ENCODE data around the gene ODC1.
"Not testable (repeated sequence)": the region's sequence is repeated elsewhere in the genome, so short reads cannot be mapped to it uniquely, and the experiment has no call there.

ODC1 gene

DNA sequence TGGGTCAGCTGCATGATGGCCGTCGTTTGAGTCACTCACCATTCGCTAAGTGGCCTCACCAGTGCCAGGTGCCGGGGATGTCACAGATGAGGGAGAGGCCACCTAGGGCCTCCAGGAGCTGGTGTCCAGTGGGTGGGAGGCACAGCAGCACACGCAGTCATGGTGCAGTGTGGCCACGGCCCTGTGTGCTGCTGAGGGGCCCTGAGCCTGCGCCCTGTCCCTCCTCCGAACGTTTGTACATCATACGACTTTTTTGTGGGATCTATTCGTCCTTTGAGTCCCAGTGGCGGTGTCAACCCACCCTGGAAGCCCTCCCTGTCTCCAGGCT is 30.1 kb upstream of the ODC1 start:
- DNase-seq (ENCODE audit: low read depth): no peak

DNA sequence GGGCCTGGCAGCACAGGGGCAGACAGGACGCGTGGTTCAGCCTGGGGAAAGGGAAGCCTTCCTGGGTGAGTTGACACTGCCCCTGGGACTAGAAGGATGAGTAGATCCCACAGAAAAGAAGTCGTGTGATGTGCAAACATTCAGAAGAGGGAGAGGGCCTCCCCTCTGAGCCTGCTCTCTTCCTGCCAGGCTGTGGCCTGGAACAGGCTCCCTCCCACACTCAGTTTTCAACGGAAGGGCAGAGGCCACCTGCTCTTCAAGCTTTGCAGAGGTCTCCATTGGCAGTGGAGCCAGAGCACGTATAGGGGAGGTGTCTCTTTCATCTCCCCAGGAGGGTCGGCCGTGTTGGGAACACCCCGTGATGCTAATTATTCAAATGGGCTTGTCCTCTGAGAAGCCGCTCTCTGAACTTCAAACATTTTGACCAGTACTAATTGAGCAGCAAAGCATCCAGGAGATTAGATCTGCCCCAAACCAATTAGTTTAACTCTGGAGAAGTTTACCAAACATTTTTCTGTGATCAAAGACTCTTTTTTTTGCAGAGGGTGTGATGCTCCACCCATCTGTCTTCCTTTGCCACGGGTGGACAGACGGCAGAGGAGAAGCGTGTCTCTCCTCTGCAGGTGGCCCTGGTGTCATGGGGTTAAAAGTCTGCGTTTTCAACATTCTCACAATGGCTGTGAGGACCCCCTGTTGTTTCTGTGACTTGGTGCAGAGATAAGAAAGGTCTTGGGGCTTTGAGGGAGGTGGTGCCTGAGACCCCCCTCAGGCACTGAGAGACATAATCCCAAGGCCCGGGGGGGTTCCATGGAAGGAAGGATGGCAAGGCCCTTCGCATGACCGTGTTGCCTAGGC is 29.5 kb upstream of the ODC1 start:
- no peak for DNase-seq (ENCODE audit: low read depth)

DNA sequence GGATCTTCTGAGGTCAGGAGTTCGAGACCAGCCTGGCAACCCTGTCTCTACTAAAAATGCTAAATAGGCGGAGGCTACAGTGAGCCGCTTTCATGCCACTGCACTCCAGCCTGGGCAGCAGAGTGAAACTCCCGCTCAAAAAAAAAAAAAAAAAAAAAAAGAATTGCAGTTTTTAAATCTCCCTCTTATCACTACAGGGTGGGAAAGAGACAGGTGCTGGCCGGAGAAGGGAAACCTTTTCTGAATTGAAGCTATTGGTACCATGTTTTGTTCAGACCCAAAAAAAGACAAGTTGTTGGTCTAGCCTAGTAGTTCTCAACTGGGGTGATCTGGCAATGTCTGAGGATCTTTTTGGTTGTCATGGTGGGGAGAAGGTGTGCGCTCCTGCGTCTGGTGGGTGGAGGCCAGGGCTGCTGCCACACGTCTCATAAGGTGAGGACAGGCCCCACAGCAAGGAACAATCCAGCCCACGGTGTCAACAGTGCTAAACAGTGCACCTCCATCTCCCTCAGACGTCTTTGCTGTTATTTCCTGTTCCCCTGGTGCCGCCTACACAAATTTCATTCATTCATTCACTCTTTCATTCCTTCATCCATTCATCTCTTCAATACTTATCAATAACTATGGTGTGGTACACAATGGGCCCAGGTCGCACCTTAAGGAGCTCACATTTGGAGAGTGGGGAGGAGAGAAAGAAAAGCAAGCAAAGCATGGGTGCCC is 28.8 kb upstream of the ODC1 start:
- no peak for DNase-seq (ENCODE audit: low read depth)

DNA sequence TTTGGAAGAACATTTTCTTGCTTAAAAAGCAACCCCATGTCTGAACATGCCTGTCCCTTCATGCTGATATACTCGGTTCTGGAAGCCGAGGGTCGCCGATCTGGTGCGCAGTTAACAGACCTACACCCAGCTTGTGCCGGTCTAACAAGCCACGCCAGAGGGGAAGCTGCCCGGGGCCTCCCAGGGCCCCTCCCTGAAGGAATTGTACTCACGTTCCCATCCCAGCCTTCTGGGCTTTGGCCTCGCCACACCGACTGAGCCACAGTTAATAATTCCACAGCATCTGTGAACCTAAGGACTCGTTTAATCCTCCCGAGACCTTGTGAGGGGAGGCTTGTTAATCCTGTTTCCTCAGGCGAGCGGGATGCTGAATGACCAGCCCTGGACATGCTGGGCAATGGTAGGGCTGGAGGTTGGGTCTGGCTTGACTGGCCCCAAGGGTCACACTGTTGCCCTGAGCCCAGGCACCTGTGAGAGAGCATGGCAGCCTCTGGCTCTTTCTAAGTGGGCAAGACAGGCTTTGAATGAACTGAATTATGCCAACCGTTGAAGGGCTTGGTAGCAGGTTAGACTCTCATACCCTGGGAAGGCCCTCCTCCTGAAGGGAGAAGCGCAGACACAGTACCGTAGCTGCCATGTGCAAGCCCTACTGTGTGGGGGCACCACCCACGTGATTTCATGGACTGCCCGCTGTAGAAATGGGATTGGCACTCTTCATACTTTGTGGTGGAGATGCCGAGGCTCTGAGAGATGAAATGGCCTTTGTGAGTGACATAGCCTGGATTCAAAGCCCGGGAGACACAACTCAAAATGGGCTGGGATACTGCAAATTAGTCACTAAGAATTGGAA is 27.9 kb upstream of the ODC1 start:
- DNase-seq (ENCODE audit: low read depth): no peak

DNA sequence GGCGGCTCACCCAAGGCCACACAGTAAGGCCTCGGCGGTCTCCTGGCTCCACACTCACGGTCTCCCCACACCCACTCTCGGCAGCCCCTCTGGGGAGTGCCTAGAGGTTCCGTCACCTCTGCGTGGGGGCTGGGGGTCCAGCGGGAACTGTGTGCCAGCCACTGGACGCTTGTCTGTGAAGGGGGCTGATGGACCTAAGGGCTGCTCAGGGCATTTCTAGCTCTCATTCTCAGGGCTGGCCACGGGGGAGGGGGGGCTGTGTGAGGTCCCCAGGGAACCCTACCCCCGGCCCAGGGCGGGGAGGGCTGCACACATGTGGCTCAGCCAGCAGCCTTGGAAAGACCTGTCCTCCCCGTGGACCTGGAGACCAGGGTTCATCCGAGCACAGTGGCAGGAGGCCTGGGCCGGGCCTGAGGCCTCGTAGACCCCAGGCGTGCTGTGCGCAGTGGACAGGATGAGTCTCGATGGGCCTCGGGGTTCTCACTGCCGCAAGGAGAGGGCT is 27.1 kb upstream of the ODC1 start:
- DNase-seq (ENCODE audit: low read depth): no peak

DNA sequence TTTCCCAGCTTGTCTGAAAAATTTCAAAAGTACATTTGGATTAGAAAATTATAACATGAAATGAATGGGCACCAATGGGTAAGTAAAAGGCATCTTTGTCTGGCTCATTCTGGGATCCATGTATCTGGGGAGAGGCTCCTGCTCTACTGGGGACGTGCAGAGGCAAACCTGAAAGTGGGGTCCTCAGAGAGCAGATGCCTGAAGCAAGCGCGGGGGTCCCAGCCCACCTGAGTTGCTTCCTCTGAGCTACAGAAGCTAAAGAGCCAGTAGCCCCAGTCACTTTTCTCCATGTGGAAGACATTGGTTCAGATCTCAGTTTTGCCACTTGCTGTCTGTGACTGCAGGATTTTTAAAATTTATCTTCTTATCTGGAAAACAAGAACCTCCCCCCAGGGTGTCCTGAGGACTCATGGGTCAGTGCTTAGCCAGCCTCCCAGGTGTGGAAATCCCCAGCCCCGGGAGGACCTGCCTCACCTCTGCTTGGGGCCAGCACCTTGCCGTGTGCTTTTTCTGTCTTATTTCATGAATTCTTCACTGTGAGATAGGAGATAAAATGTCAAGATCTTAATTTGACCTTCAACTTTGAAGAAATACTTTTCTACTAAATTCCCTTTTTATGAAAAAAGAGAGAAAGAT is 25.1 kb upstream of the ODC1 start:
- DNase-seq (ENCODE audit: low read depth): no peak

DNA sequence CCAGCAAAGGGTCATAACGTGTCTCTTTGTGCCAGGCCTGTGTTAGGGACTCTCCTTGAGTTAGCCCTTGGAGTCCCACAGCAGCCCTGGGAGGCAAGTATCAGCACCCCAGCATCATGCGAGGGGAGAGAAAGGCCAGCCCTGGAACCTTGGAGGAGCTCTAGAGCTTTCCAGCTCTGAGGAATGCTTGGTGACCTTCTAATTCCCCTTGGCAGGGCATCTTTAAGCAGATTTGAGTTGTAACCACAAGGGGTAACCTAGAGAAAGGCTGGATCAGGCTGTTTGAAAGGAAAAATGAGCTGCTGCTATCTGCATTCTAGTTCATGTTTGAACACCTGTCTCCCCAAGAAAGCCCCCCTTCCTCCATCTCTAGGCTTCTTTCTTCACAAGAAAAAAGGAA is 23.8 kb upstream of the ODC1 start:
- DNase-seq (ENCODE audit: low read depth): no peak

DNA sequence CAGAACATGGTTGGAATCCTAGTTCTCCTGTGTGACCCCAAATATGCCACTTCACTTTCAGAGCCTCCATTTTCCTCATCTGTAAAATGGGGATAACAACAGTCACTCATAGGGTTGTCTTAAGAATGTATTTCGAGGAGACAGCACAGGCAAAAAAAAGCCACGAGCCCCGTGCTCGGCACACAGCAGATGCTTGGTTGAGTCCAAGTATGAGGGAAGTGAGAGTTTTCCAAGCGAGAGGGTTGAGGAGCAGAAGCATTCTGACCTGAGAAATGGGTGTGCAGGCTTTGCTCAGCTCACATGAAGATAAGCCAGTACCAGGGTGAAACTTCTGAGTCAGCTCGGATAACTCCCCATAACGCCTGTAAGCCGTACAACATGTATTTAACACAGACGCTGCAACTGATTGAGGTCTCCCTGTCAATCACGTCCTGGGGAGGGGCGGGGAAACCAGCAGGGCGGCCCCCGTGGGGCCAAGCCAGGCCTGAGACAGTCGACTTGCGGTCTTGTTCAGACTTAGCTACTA is 23.0 kb upstream of the ODC1 start:
- no peak for DNase-seq (ENCODE audit: low read depth)

DNA sequence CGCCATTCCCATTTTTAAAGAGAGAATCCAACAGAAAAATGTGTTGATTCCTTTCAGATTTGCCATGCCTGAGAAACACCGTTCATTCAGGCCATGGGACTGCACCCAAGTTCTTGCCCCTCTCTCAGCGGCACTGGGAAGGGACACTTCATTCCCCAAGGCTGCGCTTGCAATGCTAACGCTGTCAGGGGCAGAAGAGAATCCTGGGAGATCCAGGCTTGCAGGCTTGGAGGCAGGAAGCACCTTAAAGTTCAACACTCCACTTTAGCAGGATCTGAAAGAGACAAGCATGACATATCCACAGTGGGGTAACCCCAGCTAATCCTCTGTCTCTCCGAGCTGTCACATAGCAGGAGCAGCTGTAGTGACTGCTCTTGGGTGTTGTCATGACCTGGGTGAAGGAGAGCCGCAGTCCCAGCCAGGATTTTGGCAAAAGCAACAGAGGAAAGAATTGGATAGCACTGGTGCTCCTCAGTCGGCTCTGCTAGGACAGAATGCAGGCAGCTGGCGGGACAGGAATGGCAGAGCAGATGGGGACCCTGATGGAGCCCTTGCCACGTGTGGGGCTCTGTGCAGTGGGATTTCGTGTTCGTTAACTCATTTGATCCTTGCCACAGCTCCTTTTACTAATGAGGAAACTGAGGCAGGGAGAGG is 22.0 kb upstream of the ODC1 start:
- no peak for DNase-seq (ENCODE audit: low read depth)

DNA sequence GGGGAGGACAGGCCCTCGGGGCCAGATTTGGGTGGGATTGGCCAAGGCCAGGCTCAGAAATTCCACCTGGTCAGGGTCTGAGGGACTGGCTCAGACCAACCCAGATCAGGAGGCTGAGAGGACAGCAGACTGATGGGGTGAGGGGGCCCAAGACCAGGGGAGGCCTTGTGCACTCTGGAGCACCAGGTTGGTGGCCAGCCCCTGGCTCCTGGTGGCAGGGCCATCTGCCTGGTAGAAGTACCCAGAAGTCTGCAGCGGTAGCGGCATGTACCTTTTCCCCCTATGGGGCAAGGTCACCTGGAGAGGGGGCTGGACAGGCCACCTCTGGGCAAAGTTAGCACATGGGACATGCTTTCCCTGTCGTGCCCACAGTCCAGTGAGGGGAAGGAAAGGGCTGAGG is 21.2 kb upstream of the ODC1 start:
- no peak for DNase-seq (ENCODE audit: low read depth)

DNA sequence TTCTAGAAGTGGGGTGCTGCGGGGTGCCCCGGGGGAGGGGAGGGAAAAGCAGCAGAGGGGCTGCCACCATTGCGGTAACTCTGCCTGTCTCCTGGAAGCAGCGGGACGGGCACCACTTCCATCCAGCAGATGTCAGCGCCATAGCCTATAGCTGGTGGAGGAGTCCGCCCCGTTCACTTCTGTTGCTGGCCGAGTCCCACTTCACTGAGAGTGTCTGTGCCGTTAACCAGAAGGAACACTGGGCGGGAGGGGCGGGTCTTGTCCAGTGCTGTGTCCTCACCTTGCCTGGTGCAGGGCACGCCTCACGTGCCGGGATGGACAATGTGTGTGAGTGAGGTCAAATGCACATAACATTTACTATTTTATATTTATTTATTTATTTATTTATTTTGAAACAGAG is 19.3 kb upstream of the ODC1 start:
- no peak for DNase-seq (ENCODE audit: low read depth)

DNA sequence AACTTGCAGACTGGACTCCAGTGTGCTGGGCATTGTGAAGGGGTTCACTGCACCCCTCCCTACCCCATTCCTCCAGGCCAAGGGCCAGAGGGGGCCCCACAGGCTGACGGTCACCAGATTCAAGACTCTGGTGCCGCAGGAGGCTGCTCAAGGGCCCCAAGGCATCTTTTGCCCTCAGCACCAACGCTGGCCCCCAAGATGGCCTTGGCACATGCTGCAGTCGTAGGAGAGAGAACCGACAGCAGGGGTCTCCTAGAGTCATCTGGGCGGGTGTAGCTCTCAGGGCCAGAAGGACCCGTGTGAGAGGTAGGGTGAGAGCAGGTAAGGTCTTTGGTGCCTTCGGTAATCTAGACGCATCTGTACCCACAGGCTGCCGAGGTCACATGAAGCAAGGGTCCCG is 18.7 kb upstream of the ODC1 start:
- no peak for DNase-seq (ENCODE audit: low read depth)

DNA sequence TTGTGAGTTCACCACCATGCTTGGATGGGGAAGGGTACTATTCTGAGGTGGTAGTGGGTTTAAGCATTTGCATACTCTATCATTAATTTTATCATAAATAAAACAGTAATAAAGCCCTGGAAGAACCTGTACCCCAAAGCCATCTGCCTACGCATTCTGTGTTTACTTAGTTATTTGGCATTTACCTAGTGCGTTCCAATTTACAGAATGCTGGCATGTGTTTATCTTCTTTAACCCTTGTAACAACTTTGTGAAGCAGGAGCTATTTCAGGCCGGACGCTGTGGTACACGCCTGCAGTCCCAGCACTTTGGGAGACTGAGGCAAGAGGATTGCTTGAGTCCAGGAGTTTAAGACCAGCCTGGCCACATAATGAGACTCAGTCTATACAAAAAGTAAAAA is 17.8 kb upstream of the ODC1 start:
- no peak for DNase-seq (ENCODE audit: low read depth)

DNA sequence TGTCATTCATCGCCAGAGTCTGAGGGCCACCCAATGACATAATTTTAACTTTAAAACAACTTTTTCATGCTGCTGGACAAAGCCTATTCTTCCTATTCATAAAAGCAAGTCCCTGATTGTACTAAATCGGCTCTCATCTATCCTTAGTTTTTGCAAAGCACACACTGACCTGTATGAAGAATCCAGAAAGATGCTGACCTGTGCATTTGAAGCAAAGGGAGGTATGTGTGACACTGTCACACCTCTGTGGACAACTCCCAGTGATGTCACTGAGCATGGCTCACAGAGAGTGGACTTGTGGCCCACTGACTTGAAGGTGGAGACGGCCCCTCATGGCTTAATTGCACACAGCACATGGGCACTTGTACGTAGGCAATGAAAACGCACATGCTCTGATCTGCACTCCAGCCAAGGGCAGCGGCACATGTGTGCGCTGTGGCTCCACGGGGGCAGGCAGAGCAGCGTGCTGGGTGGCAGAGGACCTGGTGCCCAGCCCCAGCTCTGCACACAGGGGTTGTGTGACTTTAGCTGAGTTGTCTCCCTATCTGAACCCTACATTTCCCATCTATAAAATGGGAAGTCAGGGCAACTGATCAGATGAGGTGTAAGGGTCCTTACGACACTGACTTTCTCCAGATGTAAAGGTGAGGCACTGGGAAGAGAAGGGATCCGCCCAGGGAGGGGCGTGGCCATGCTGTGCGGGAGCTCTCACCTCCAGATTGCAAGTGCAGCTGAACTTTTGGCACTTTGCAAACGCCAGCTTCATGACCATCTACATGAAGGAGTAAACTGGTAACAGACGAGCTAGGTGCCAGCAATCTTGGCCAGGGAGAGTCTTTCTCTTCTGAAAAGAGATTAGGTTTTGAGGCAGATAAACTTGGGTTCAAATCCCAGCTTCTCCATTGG is 14.3 kb upstream of the ODC1 start:
- DNase-seq (ENCODE audit: low read depth): no peak

DNA sequence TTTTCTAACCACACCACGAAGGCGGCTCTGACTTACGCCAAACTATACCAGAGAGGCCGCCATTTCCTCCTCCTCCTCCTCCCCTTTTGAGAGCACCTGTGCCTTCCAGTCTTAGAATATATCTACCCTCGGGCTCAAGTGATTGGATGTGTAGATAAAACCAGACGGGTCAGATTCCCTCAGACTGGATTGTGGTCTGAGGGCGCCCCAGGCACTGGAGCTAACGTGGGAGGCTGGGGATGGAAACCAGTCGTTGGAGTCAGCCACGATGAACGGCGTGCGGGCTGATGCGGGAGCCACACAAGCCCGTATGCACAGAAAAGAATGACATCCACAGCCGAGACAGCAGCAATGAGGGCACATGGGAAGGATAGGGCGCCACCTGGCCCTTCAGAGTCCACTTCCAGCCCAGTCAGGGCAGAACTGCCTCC is 12.3 kb upstream of the ODC1 start:
- no peak for DNase-seq (ENCODE audit: low read depth)

DNA sequence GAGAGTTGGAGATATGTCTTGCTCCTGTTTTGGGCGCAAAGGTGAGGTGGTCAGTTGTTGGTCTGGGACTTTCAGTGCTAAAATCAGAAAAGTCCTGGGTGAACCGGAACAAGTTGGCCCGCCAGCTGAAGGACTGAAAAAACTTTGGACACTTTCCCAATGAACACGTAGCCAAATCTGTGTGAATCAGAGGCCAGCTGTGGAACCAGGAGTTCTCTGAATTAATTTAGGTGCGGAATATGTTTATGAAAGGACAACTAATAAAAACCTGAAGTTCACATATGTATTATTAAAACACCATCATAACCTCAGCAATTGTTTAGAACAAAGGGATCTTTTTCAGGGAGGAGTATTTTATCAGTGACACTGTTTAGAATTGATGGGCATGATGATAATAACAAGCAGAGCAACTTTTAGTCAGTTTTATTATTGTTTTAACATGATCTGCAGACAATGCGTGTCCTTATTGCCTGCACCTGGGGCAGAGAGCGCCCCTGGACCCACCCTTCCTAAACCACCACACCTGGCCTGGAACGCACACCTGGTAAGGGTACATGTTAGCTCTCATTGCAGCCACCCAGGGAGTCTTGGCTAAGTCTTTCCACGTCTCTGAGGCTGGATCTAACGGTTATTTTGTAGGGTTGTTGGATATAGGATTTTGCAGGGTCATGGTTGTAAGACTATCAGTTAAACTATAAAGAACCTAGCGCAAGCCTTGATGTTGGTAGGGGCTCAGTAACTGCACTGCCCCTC is 9.9 kb upstream of the ODC1 start:
- no peak for DNase-seq (ENCODE audit: low read depth)

DNA sequence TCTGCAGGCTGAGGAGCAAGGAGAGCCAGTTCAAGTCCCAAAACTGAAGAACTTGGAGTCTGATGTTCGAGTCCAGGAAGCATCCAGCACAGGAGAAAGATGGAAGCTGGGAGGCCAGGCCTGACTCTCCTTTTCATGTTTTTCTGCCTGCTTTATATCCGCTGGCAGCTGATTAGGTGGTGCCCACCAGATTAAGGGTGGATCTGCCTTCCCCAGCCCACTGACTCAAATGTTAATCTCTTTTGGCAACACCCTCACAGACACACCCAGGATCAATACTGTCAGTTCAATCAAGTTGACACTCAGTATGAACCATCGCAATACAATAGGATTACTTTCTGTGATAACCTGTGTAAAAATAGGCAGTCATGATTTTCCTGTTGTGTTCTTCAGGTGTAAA is 9.1 kb upstream of the ODC1 start:
- not testable (repeated sequence) for DNase-seq (ENCODE audit: low read depth)

DNA sequence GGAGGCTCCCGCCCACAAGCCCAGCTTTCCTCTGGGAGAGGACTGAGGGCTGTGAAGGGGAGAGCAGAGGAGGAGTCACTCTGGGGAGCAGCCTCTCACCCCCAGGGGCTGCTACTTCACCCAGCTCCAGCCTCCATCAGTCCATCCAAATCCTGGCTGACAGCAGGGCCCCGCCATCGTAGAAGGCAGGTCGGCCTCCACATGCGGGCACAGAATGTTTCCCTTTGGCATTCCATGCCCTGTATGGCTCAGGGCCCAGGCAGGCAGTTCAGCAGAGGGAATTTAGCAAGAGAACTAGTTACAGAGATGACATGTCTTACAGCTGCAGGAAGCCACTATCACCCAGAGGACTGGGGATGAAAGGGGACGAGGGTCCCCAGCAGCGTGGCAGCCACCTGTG is 6.4 kb upstream of the ODC1 start:
- no peak for DNase-seq (ENCODE audit: low read depth)

DNA sequence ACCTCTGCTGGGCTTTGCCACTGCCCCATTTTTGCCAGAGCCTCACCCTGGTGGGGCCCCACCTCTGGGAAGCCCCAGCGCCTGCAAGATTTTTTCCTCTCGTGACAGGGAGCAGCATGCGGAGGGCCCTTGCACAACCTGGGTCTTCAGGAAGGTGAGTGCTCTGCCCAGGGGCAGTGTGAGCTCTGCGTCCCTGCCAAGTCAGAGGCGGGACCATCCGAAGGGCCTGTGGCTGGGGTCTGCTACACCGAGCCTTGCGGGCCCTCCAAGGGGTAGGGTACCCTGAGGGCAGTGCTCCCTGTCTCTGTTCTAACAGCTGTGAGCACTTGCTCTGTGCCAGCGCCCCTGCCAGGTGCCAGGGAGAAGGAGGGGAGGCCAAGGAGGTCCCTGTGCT is 5.8 kb upstream of the ODC1 start:
- no peak for DNase-seq (ENCODE audit: low read depth)
